HCT116 (cell line): ENCODE results near the gene FILIP1. TPM values are rescaled to one million over a fixed set of nuclear protein-coding genes. Genes with fewer than 3 reads are reported as not detected.

Experiments
- ATAC-seq: fragments of 200-7000 bp; cut with Tn5 transposase; 2 replicates; pipeline ENCODE4 v1.9.1; 2020; ENCODE audit warnings: mild to moderate bottlenecking, moderate library complexity
- BruUV-seq: library from RNA; stranded (reverse); fragments of 400-500 nt; replicated peaks from 2 replicates; lab custom pipeline; 2021; lab: Mats Ljungman, UMichigan
- CTCF ChIA-PET: fragments of 300-600 bp; sonication (Branson Sonifier 250); formaldehyde crosslinking; loops from one replicate; lab custom pipeline; 2021; ENCODE audit warnings: antibody characterized with exemption; lab: Charles Lee
- POLR2A ChIA-PET: fragments of 300-600, 350-600 bp; sonication (Branson Sonifier 250); formaldehyde crosslinking; loops from one replicate; lab custom pipeline; 2021; ENCODE audit warnings: antibody characterized with exemption; lab: Charles Lee
- RAD21 ChIA-PET, 2 experiments: fragments of 300-600 bp; sonication (Branson Sonifier 250); formaldehyde crosslinking; loops; one replicate each; lab custom pipeline; 2023; ENCODE audit warnings: low total read pairs in 2 of 2; ENCODE audit not compliant: uncharacterized antibody in 2 of 2, unreplicated experiment in 2 of 2, low non-redundant PET in 1 of 2; lab: Charles Lee
- DNase-seq: peaks from one replicate; pipeline ENCODE4 v3.0.0-alpha.2; 2010; ENCODE audit warnings: low read depth, low spot score
- H2AFZ ChIP-seq: fragments of 200-600 bp; shearing (Covaris generic), sonication (generic); 2 replicates; pipeline ENCODE4 v1.6.1; 2017; ENCODE audit warnings: low read depth, mixed run types, mixed read lengths, antibody characterized with exemption, low read length; ENCODE audit not compliant: poor library complexity, severe bottlenecking
- H3K27ac ChIP-seq: 2 replicates; pipeline ENCODE4 v1.5.1; 2012; ENCODE audit warnings: low read depth, low read length
- H3K27me3 ChIP-seq: fragments of 200-600 bp; sonication (generic); 2 replicates; pipeline ENCODE4 v1.6.1; 2016; ENCODE audit warnings: mixed run types, low read length, mixed read lengths; ENCODE audit not compliant: insufficient read depth
- H3K36me3 ChIP-seq, 2 experiments: fragments of 200-500 bp in 1 of 2; fragments of 200-600 bp in 1 of 2; sonication (Bioruptor generic) in 1 of 2; sonication (generic) in 1 of 2; 2 replicates each; pipeline versions ENCODE4 v1.5.1 to v1.6.1; 2014 to 2016; ENCODE audit warnings: low read length in 2 of 2, inconsistent platforms in 1 of 2, mixed read lengths in 1 of 2, mixed run types in 1 of 2; ENCODE audit not compliant: insufficient read depth in 2 of 2, control insufficient read depth in 1 of 2
- H3K4me1 ChIP-seq, 2 experiments: fragments of 200-600 bp in 1 of 2; sonication (generic) in 1 of 2; 2 replicates each; pipeline versions ENCODE4 v1.5.1 to v1.6.1; 2012 to 2017; ENCODE audit warnings: low read length in 2 of 2, inconsistent platforms in 1 of 2, mild to moderate bottlenecking in 1 of 2, mixed read lengths in 1 of 2, mixed run types in 1 of 2, moderate library complexity in 1 of 2; ENCODE audit not compliant: insufficient read depth in 2 of 2, control insufficient read depth in 1 of 2
- H3K4me2 ChIP-seq: fragments of 200-600 bp; sonication (generic); 2 replicates; pipeline ENCODE4 v1.6.1; 2017; ENCODE audit warnings: mixed run types, low read length, mixed read lengths
- H3K4me3 ChIP-seq, 2 experiments: fragments of 200-600 bp in 1 of 2; sonication (generic) in 1 of 2; replicated peaks in 1 of 2; 2 replicates each; pipeline ENCODE4 v1.5.1; 2011 to 2016; ENCODE audit warnings: low read length in 2 of 2, control low read depth in 1 of 2, low read depth in 1 of 2, mild to moderate bottlenecking in 1 of 2, mixed read lengths in 1 of 2, mixed run types in 1 of 2
- H3K79me2 ChIP-seq: fragments of 200-600 bp; sonication (generic); 2 replicates; pipeline ENCODE4 v1.6.1; 2017; ENCODE audit warnings: mild to moderate bottlenecking, mixed run types, low read length, moderate library complexity, mixed read lengths; ENCODE audit not compliant: insufficient read depth
- H3K9ac ChIP-seq: fragments of 200-600 bp; sonication (generic); 2 replicates; pipeline ENCODE4 v1.6.1; 2016; ENCODE audit warnings: low read length, mixed read lengths
- H3K9me2 ChIP-seq: fragments of 200-600 bp; sonication (generic), shearing (Covaris generic); 2 replicates; pipeline ENCODE4 v1.6.1; 2017; ENCODE audit warnings: mixed run types, mild to moderate bottlenecking, moderate library complexity; ENCODE audit not compliant: insufficient read depth
- H3K9me3 ChIP-seq, 2 experiments: fragments of 200-500 bp in 1 of 2; fragments of 200-600 bp in 1 of 2; sonication (Bioruptor generic) in 1 of 2; sonication (generic) in 1 of 2; 2 replicates each; pipeline ENCODE4 v1.6.1; 2014 to 2017; ENCODE audit warnings: low read length in 2 of 2, mixed read lengths in 2 of 2, inconsistent platforms in 1 of 2, low read depth in 1 of 2, mild to moderate bottlenecking in 1 of 2, mixed run types in 1 of 2, moderate library complexity in 1 of 2; ENCODE audit not compliant: control insufficient read depth in 1 of 2, insufficient read depth in 1 of 2
- H4K20me1 ChIP-seq: fragments of 200-600 bp; sonication (generic), shearing (Covaris generic); 2 replicates; pipeline ENCODE4 v1.6.1; 2017; ENCODE audit warnings: mixed run types, mild to moderate bottlenecking, moderate library complexity; ENCODE audit not compliant: insufficient read depth
- ATF3 ChIP-seq: IDR thresholded peaks from 2 replicates; pipeline ENCODE4 v1.6.1; 2012
- CBX3 ChIP-seq: IDR thresholded peaks from 2 replicates; pipeline ENCODE4 v1.6.1; 2012; ENCODE audit warnings: low read depth
- CTCF ChIP-seq, 3 experiments: fragments of 200-600 bp in 1 of 3; sonication (generic) in 1 of 3; IDR thresholded peaks in 2 of 3; conservative IDR thresholded peaks in 1 of 3; 2 replicates each; pipeline ENCODE4 v1.5.1; 2012 to 2017; ENCODE audit warnings: low read depth in 2 of 3, low read length in 2 of 3, antibody characterized with exemption in 1 of 3, borderline replicate concordance in 1 of 3, control low read depth in 1 of 3, mild to moderate bottlenecking in 1 of 3, mixed read lengths in 1 of 3, mixed run types in 1 of 3, moderate library complexity in 1 of 3; ENCODE audit not compliant: insufficient read depth in 1 of 3
- EGR1 ChIP-seq: IDR thresholded peaks from 2 replicates; pipeline ENCODE4 v1.6.1; 2012; ENCODE audit warnings: low read depth
- POLR2AphosphoS5 ChIP-seq: IDR thresholded peaks from 2 replicates; pipeline ENCODE4 v1.6.1; 2011; ENCODE audit warnings: mild to moderate bottlenecking, low read depth, low read length, moderate library complexity
- REST ChIP-seq: IDR thresholded peaks from 2 replicates; pipeline ENCODE4 v1.6.1; 2012; ENCODE audit warnings: low read depth
- SP1 ChIP-seq: IDR thresholded peaks from 2 replicates; pipeline ENCODE4 v1.6.1; 2012; ENCODE audit warnings: low read depth
- SRF ChIP-seq: IDR thresholded peaks from 2 replicates; pipeline ENCODE4 v1.6.1; 2012; ENCODE audit warnings: low read depth
- YY1 ChIP-seq: IDR thresholded peaks from 2 replicates; pipeline ENCODE4 v1.6.1; 2011; ENCODE audit warnings: low read length, low read depth, moderate library complexity, mild to moderate bottlenecking; ENCODE audit not compliant: insufficient replicate concordance; ENCODE audit errors: extremely low read depth
- ZBTB33 ChIP-seq: IDR thresholded peaks from 2 replicates; pipeline ENCODE4 v1.6.1; 2011; ENCODE audit warnings: mild to moderate bottlenecking, low read length, moderate library complexity; ENCODE audit not compliant: insufficient replicate concordance; ENCODE audit errors: extremely low read depth
- intact Hi-C: fragments of 100-400 bp; cut with micrococcal nuclease; formaldehyde crosslinking; loops from 2 replicates; pipeline ENCODE4 v1.10.0; 2022
- total RNA-seq: library from RNA; stranded (reverse); gene quantifications from one replicate; pipeline ENCODE4 v1.2.1, GENCODE V29; 2021; ENCODE audit not compliant: unreplicated experiment

Gene FILIP1
- total RNA-seq, 1 experiment from 2014 or later = 0.05 TPM

- no peak overlapping the region for H3K27ac ChIP-seq
- no peaks in the 10 kb centered on the region for H3K36me3 ChIP-seq
- ChIA-PET CTCF (no interaction called here), RAD21 (no interaction called here), POLR2A (no interaction called here)
- no peaks in the 10 kb centered on the region for H3K9me3 ChIP-seq
- no peak for DNase-seq
- intact Hi-C loops = no loop called here
- no peaks in the 10 kb centered on the region for H3K9me2 ChIP-seq
- H3K9ac ChIP-seq = no peak overlapping the region
- no peak for TF ChIP-seq ATF3
- no peak for TF ChIP-seq SP1
- no peak for TF ChIP-seq EGR1
- TF ChIP-seq SRF = no peak
- TF ChIP-seq CTCF (IDR thresholded peaks at IDR 0.05 in 2 of 3, conservative IDR thresholded peaks at IDR 0.05 in 1 of 3; ENCODE audit: borderline replicate concordance in 1 of 3, insufficient read depth in 1 of 3, low read depth in 2 of 3, low read length in 2 of 3) = no peak
- no peak for TF ChIP-seq POLR2AphosphoS5
- no peak for TF ChIP-seq CBX3
- no peak for TF ChIP-seq REST
- TF ChIP-seq ZBTB33 = no peak
- TF ChIP-seq YY1 = no peak
- H3K4me2 ChIP-seq = no peak overlapping the region
- no peaks in the 10 kb centered on the region for H3K27me3 ChIP-seq
- H3K4me3 ChIP-seq = no peak overlapping the region
- BruUV-seq = no TSS peak
- no peaks in the 10 kb centered on the region for H4K20me1 ChIP-seq
- H2AFZ ChIP-seq = peak overlapping the region; percentile 76
- peaks cover 2 to 3% of the 10 kb centered on the region in 2 experiments; a peak in 2 of 4 replicates for H3K4me1 ChIP-seq
- no peaks in the 10 kb centered on the region for H3K79me2 ChIP-seq
- ATAC-seq = no peak
These were observed 8.2 kb upstream of the FILIP1 start for GRCh38 chr6:75501756-75502155.
